Thoracic aorta (tissue), 2 donors: Measurements from ENCODE around the gene CHST11. TPM values are rescaled to one million over a fixed set of nuclear protein-coding genes. Genes with fewer than 3 reads are reported as not detected.

Experiments
- ATAC-seq: fragments of 150-250 bp; one replicate; pipeline ENCODE4 v1.8.0; 2017; ENCODE audit warnings: low read depth; ENCODE audit not compliant: insufficient number of reproducible peaks, low FRiP score
- DNase-seq: peaks from one replicate; pipeline ENCODE4 v3.0.0-alpha.2; 2020; ENCODE audit warnings: low spot score
- H3K27ac ChIP-seq, 2 donors: fragments of 200-600 bp; sonication (generic); 1 replicate in 1 of 2; 2 replicates in 1 of 2; pipeline ENCODE4 v1.5.1; 2016; ENCODE audit warnings: mild to moderate bottlenecking in 2 of 2, moderate library complexity in 2 of 2
- H3K27me3 ChIP-seq: fragments of 200-600 bp; sonication (generic); replicated peaks from 2 replicates; pipeline ENCODE4 v1.6.0; 2016; ENCODE audit warnings: mild to moderate bottlenecking; ENCODE audit not compliant: insufficient read depth
- H3K36me3 ChIP-seq: fragments of 200-600 bp; sonication (generic); one replicate; pipeline ENCODE4 v1.5.1; 2016
- H3K4me1 ChIP-seq, 2 donors: fragments of 200-600 bp; sonication (generic); 1 replicate in 1 of 2; 2 replicates in 1 of 2; pipeline versions ENCODE4 v1.5.1 to v1.6.0; 2016; ENCODE audit warnings: low read depth in 2 of 2, mild to moderate bottlenecking in 1 of 2; ENCODE audit not compliant: control insufficient read depth in 1 of 2
- H3K4me3 ChIP-seq: fragments of 200-600 bp; sonication (generic); 2 replicates; pipeline ENCODE4 v1.5.1; 2016; ENCODE audit warnings: mild to moderate bottlenecking
- H3K9me3 ChIP-seq: fragments of 200-600 bp; sonication (generic); 2 replicates; pipeline ENCODE4 v1.5.1; 2016
- CTCF ChIP-seq: fragments of 200-600 bp; sonication (generic); IDR thresholded peaks from one replicate; pipeline ENCODE4 v1.5.1; 2019; ENCODE audit warnings: antibody characterized with exemption
- total RNA-seq, 2 donors: library from RNA; depleted of rRNA; stranded (reverse); fragments of >200 nt; gene quantifications; one replicate each; pipeline versions ENCODE4 v1.1.0 to v1.2.3, GENCODE V29; 2016

Gene CHST11
- total RNA-seq, 2 donors from 2014 or later: 41.9 to 79.3 TPM

GRCh38 chr12:104737791-104738301, 281.1 kb downstream of the CHST11 start:
- no peaks in the 10 kb centered on the region for H3K27me3 ChIP-seq
- no peak for DNase-seq
- ATAC-seq: no peak
- no peak overlapping the region for H3K4me3 ChIP-seq
- TF ChIP-seq CTCF: no peak
- H3K36me3 ChIP-seq: no peaks in the 10 kb centered on the region
- H3K27ac ChIP-seq: peak overlapping the region; percentile 29 to 55
- peaks cover 43 to 88% of the 10 kb centered on the region in 2 donors for H3K4me1 ChIP-seq
- H3K9me3 ChIP-seq: no peaks in the 10 kb centered on the region

- H3K4me1 ChIP-seq: peaks cover 43 to 87% of the 10 kb centered on the region in 2 donors
- H3K4me3 ChIP-seq: no peak overlapping the region
- no peaks in the 10 kb centered on the region for H3K27me3 ChIP-seq
- ATAC-seq (no peak), DNase-seq (no peak)
- H3K9me3 ChIP-seq: no peaks in the 10 kb centered on the region
- TF ChIP-seq CTCF: no peak
- H3K36me3 ChIP-seq: no peaks in the 10 kb centered on the region
- H3K27ac ChIP-seq: peak overlapping the region in 1 of 2 donors; percentile 29
Measured at GRCh38 chr12:104738331-104738730, 281.6 kb downstream of the CHST11 start.

- Histone ChIP-seq H3K36me3 (no peaks in the 10 kb centered on the region), H3K4me1 (peaks cover 38 to 80% of the 10 kb centered on the region in 2 donors), H3K4me3 (no peak overlapping the region), H3K27me3 (no peaks in the 10 kb centered on the region), H3K9me3 (no peaks in the 10 kb centered on the region), H3K27ac (peak overlapping the region in 1 of 2 donors; percentile 29)
- TF ChIP-seq CTCF: no peak
- DNase-seq (no peak), ATAC-seq (no peak)
Measured at GRCh38 chr12:104738776-104739642, 282.3 kb downstream of the CHST11 start.

- peak overlapping the region in 1 of 2 donors; percentile 31 for H3K27ac ChIP-seq
- no peaks in the 10 kb centered on the region for H3K27me3 ChIP-seq
- no peaks in the 10 kb centered on the region for H3K9me3 ChIP-seq
- ATAC-seq (no peak), DNase-seq (no peak)
- H3K36me3 ChIP-seq: no peaks in the 10 kb centered on the region
- H3K4me3 ChIP-seq: no peak overlapping the region
- peaks cover 27 to 64% of the 10 kb centered on the region in 2 donors for H3K4me1 ChIP-seq
- TF ChIP-seq CTCF: no peak
Measured at GRCh38 chr12:104740668-104741067, 283.9 kb downstream of the CHST11 start.

GRCh38 chr12:104741077-104741476, 284.3 kb downstream of the CHST11 start:
- ATAC-seq (no peak), DNase-seq (no peak)
- Histone ChIP-seq H3K27ac (no peak overlapping the region), H3K9me3 (no peaks in the 10 kb centered on the region), H3K4me1 (peaks cover 23 to 60% of the 10 kb centered on the region in 2 donors), H3K27me3 (no peaks in the 10 kb centered on the region), H3K36me3 (no peaks in the 10 kb centered on the region), H3K4me3 (no peak overlapping the region)
- no peak for TF ChIP-seq CTCF
